Keratinocyte (primary cell): ENCODE measurements around the gene IRF1. TPM values are rescaled to one million over a fixed set of nuclear protein-coding genes. Genes with fewer than 3 reads are reported as not detected.

Source experiments
- DNase-seq: peaks from one replicate; pipeline ENCODE4 v3.0.0-alpha.2; 2011; ENCODE audit warnings: low read depth, missing footprints, low spot score
- FAIRE-seq: peaks from 2 replicates; lab custom pipeline; 2011; peaks lifted over from hg19 to GRCh38; lab: Jason Lieb, UNC
- H2AFZ ChIP-seq: 2 replicates; pipeline ENCODE4 v1.6.0; 2012; ENCODE audit warnings: low read length, control low read depth, inconsistent platforms; ENCODE audit not compliant: control insufficient read depth
- H3K27ac ChIP-seq: 2 replicates; pipeline ENCODE4 v1.5.1; 2011; ENCODE audit warnings: low read length; ENCODE audit not compliant: control insufficient read depth, insufficient read depth
- H3K27me3 ChIP-seq: 3 replicates; pipeline ENCODE4 v1.6.0; 2011; ENCODE audit warnings: low read length; ENCODE audit not compliant: control insufficient read depth, insufficient read depth; ENCODE audit errors: extremely low read depth
- H3K36me3 ChIP-seq, 2 experiments: 2 replicates in 1 of 2; 3 replicates in 1 of 2; pipeline ENCODE4 v1.5.1; 2011; ENCODE audit warnings: low read length in 2 of 2, mild to moderate bottlenecking in 1 of 2; ENCODE audit not compliant: control insufficient read depth in 2 of 2, insufficient read depth in 2 of 2; ENCODE audit errors: extremely low read depth in 1 of 2
- H3K4me1 ChIP-seq: 3 replicates; pipeline ENCODE4 v1.5.1; 2011; ENCODE audit warnings: low read length; ENCODE audit not compliant: control insufficient read depth, insufficient read depth; ENCODE audit errors: extremely low read depth
- H3K4me2 ChIP-seq: 3 replicates; pipeline ENCODE4 v1.6.0; 2011; ENCODE audit warnings: low read depth, low read length; ENCODE audit not compliant: control insufficient read depth, insufficient read depth; ENCODE audit errors: extremely low read depth
- H3K4me3 ChIP-seq, 3 experiments: fragments of 200-600 bp in 1 of 3; sonication (generic) in 1 of 3; 2 replicates in 2 of 3; 3 replicates in 1 of 3; pipeline ENCODE4 v1.5.1; 2011 to 2016; ENCODE audit warnings: low read length in 3 of 3, mild to moderate bottlenecking in 3 of 3, control low read depth in 2 of 3, inconsistent platforms in 1 of 3, low read depth in 1 of 3, mixed read lengths in 1 of 3, mixed run types in 1 of 3, moderate library complexity in 1 of 3; ENCODE audit not compliant: control insufficient read depth in 2 of 3, insufficient read depth in 2 of 3; ENCODE audit errors: extremely low read depth in 1 of 3
- H3K79me2 ChIP-seq: 2 replicates; pipeline ENCODE4 v1.6.0; 2012; ENCODE audit warnings: low read length; ENCODE audit not compliant: control insufficient read depth, insufficient read depth
- H3K9ac ChIP-seq: 3 replicates; pipeline ENCODE4 v1.6.0; 2011; ENCODE audit warnings: low read length; ENCODE audit not compliant: control insufficient read depth, insufficient read depth; ENCODE audit errors: extremely low read depth
- H3K9me1 ChIP-seq: 3 replicates; pipeline ENCODE4 v1.6.0; 2011; ENCODE audit warnings: low read length; ENCODE audit not compliant: control insufficient read depth, insufficient read depth; ENCODE audit errors: extremely low read depth
- H3K9me3 ChIP-seq: 2 replicates; pipeline ENCODE4 v1.5.1; 2012; ENCODE audit warnings: low read depth, low read length; ENCODE audit not compliant: control insufficient read depth
- H4K20me1 ChIP-seq: 3 replicates; pipeline ENCODE4 v1.6.0; 2011; ENCODE audit warnings: low read length; ENCODE audit not compliant: control insufficient read depth, insufficient read depth; ENCODE audit errors: extremely low read depth
- EZH2 ChIP-seq: IDR thresholded peaks from one replicate; pipeline ENCODE4 v1.6.1; 2012; ENCODE audit warnings: inconsistent platforms, mild to moderate bottlenecking, low read length, moderate library complexity
- dilution Hi-C: fragments of 300-500 bp; cut with MboI; formaldehyde crosslinking; loops from one replicate; pipeline ENCODE4 v1.7.0; 2020; ENCODE audit warnings: low sequenced_read_pairs; ENCODE audit not compliant: extremely low pct_ligation_motif_present
- polyA plus RNA-seq, 5 experiments: library from polyadenylated mRNA; depleted of rRNA in 3 of 5; stranded (reverse) in 3 of 5; stranded (forward) in 1 of 5; unstranded in 1 of 5; fragments of >200 nt; gene quantifications; 1 replicate in 1 of 5; 2 replicates in 3 of 5; 3 replicates in 1 of 5; pipeline versions ENCODE4 v1.2.1 to v1.2.3, GENCODE V29; 2011 to 2012; ENCODE audit warnings: missing spikeins in 2 of 5, low read depth in 1 of 5, low replicate concordance in 1 of 5
- TF ChIP-seq, protein P1 (sequence below), 3 experiments: IDR thresholded peaks in 1 of 3; conservative IDR thresholded peaks in 1 of 3; optimal IDR thresholded peaks in 1 of 3; 2 replicates in 2 of 3; 3 replicates in 1 of 3; pipeline versions ENCODE3 to v1.5.1; 2011; ENCODE audit warnings: low read length in 3 of 3, mild to moderate bottlenecking in 3 of 3, moderate library complexity in 2 of 3, control low read depth in 1 of 3, inconsistent platforms in 1 of 3; ENCODE audit not compliant: insufficient read depth in 2 of 3; ENCODE audit errors: extremely low read depth in 1 of 3

Gene IRF1
- polyA plus RNA-seq, 1 donor (not counting 4 experiments of a cell fraction or from before 2014, with no cell fraction given): 6.2 TPM

DNA sequence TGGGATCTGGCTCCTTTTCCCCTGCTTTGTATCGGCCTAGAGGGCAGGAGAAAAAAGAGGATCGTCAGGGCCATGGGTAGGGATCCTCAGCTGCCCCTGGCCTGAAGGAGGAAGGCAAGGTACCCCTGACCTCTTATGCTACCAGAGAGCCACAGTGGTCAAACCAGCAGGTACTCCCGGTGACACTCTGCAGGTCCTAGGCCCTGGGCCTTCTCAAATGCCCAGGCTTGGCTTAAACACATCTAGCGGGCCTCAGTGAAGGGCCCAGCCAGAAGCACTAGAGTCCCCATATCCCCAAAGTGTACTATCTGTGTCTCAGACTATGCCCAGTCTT lies 3.5 kb downstream of the IRF1 start:
- DNase-seq: no peak
- Histone ChIP-seq H3K36me3 (peaks cover 23 to 32% of the 10 kb centered on the region in 2 experiments), H3K4me2 (no peak overlapping the region), H3K9me3 (no peaks in the 10 kb centered on the region), H3K27ac (no peak overlapping the region), H3K9ac (no peak overlapping the region), H2AFZ (no peak overlapping the region), H3K9me1 (peaks cover 5% of the 10 kb centered on the region), H4K20me1 (no peaks in the 10 kb centered on the region), H3K79me2 (peaks cover 16% of the 10 kb centered on the region), H3K4me1 (peaks cover 43% of the 10 kb centered on the region), H3K27me3 (no peaks in the 10 kb centered on the region), H3K4me3 (no peak overlapping the region)
- dilution Hi-C loops: no loop called here
- no peak for FAIRE-seq
- no peak for TF ChIP-seq EZH2
- TF ChIP-seq, protein P1, sequence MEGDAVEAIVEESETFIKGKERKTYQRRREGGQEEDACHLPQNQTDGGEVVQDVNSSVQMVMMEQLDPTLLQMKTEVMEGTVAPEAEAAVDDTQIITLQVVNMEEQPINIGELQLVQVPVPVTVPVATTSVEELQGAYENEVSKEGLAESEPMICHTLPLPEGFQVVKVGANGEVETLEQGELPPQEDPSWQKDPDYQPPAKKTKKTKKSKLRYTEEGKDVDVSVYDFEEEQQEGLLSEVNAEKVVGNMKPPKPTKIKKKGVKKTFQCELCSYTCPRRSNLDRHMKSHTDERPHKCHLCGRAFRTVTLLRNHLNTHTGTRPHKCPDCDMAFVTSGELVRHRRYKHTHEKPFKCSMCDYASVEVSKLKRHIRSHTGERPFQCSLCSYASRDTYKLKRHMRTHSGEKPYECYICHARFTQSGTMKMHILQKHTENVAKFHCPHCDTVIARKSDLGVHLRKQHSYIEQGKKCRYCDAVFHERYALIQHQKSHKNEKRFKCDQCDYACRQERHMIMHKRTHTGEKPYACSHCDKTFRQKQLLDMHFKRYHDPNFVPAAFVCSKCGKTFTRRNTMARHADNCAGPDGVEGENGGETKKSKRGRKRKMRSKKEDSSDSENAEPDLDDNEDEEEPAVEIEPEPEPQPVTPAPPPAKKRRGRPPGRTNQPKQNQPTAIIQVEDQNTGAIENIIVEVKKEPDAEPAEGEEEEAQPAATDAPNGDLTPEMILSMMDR (optimal IDR thresholded peaks at IDR 0.05 in 1 of 3, IDR thresholded peaks at IDR 0.05 in 1 of 3, conservative IDR thresholded peaks at IDR 0.05 in 1 of 3; ENCODE audit: extremely low read depth in 1 of 3, insufficient read depth in 2 of 3, low read length in 3 of 3): no peak

DNA sequence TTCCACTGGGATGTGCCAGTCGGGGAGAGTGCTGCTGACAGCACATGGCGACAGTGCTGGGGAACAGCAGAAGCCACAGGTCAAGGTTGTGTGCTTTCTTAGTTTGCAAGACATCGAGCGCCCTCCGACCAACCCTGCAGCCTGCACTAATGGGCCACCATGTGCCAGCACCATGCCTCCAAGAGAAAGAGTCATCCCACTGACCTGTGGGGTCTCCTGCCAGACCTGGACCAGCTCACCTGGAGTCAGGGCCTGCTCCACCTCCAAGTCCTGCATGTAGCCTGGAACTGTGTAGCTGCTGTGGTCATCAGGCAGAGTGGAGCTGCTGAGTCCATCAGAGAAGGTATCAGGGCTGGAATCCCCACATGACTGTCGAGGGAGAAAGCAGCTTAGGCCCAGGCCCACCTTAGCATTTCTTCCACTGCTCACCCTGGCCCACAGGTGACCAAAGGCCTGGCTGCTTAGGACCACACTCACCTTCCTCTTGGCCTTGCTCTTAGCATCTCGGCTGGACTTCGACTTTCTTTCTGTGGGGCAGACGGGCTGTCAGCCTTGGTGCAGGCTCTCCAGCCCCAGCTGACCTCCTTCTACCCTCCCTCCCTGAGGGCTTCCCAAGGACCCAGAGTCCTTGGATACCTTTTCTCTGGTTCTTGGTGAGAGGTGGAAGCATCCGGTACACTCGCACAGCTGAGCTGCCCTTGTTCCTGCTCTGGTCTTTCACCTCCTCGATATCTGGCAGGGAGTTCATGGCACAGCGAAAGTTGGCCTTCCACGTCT lies 4.1 kb downstream of the IRF1 start:
- Histone ChIP-seq H3K4me1 (peaks cover 38% of the 10 kb centered on the region), H3K27me3 (no peaks in the 10 kb centered on the region), H3K4me2 (no peak overlapping the region), H3K9me3 (no peaks in the 10 kb centered on the region), H3K36me3 (peaks cover 23 to 32% of the 10 kb centered on the region in 2 experiments), H3K27ac (no peak overlapping the region), H3K79me2 (peaks cover 16% of the 10 kb centered on the region), H2AFZ (no peak overlapping the region), H4K20me1 (no peaks in the 10 kb centered on the region), H3K9me1 (peaks cover 5% of the 10 kb centered on the region), H3K4me3 (no peak overlapping the region), H3K9ac (no peak overlapping the region)
- dilution Hi-C loops: no loop called here
- TF ChIP-seq, protein P1 (optimal IDR thresholded peaks at IDR 0.05 in 1 of 3, IDR thresholded peaks at IDR 0.05 in 1 of 3, conservative IDR thresholded peaks at IDR 0.05 in 1 of 3; ENCODE audit: extremely low read depth in 1 of 3, insufficient read depth in 2 of 3, low read length in 3 of 3): no peak
- no peak for TF ChIP-seq EZH2
- no peak for DNase-seq
- FAIRE-seq: no peak
